NCI-H1436 treated with DMSO at 0.1 percent for 48 hours (cell line): Measurements from ENCODE around the gene COBL.

Experiments used
- DNase-seq: peaks from one replicate; lab custom pipeline; 2025; lab: John Stamatoyannopoulos, UW

Gene COBL

GRCh38 chr7:51188987-51189386 lies 127.6 kb downstream of the COBL start:
- DNase-seq, result no peak

- no peak for DNase-seq
Measured at GRCh38 chr7:51187941-51188340, 128.7 kb downstream of the COBL start.

GRCh38 chr7:51186531-51186930 lies 130.1 kb downstream of the COBL start:
- DNase-seq, result no peak

GRCh38 chr7:51182636-51183166 lies 133.9 kb downstream of the COBL start:
- DNase-seq, result no peak

GRCh38 chr7:51180092-51180491 lies 136.5 kb downstream of the COBL start:
- DNase-seq, result no peak

- no peak for DNase-seq
Measured at GRCh38 chr7:51175992-51176388, 140.6 kb downstream of the COBL start.

GRCh38 chr7:51175316-51175991 lies 141.2 kb downstream of the COBL start:
- no peak for DNase-seq

- no peak for DNase-seq
Measured at GRCh38 chr7:51165337-51165736, 151.3 kb downstream of the COBL start.

GRCh38 chr7:51162724-51163329 lies 153.8 kb downstream of the COBL start:
- peak; percentile 26 for DNase-seq

- DNase-seq, result no peak
Measured at GRCh38 chr7:51161937-51162336, 154.7 kb downstream of the COBL start.

- no peak for DNase-seq
Measured at GRCh38 chr7:51160990-51161615, 155.5 kb downstream of the COBL start.

- DNase-seq, result no peak
Measured at GRCh38 chr7:51160411-51160810, 156.2 kb downstream of the COBL start.

- DNase-seq, result no peak
Measured at GRCh38 chr7:51158742-51159445, 157.7 kb downstream of the COBL start.

- no peak for DNase-seq
Measured at GRCh38 chr7:51158211-51158610, 158.4 kb downstream of the COBL start.

GRCh38 chr7:51154201-51154600 lies 162.4 kb downstream of the COBL start:
- no peak for DNase-seq

GRCh38 chr7:51152706-51153200 lies 163.9 kb downstream of the COBL start:
- no peak for DNase-seq

GRCh38 chr7:51151455-51151854 lies 165.2 kb downstream of the COBL start:
- DNase-seq, result no peak

GRCh38 chr7:51150193-51150592 lies 166.4 kb downstream of the COBL start:
- DNase-seq, result no peak

GRCh38 chr7:51148216-51148615 lies 168.4 kb downstream of the COBL start:
- no peak for DNase-seq

GRCh38 chr7:51146816-51147586 lies 169.6 kb downstream of the COBL start:
- no peak for DNase-seq

- no peak for DNase-seq
Measured at GRCh38 chr7:51144178-51144577, 172.4 kb downstream of the COBL start.
